ENCODE measurements around the gene TBRG1.
A peak's percentile ranks its signal among the peaks of the same experiment; 100 is the strongest.

The TBRG1 gene

DNA sequence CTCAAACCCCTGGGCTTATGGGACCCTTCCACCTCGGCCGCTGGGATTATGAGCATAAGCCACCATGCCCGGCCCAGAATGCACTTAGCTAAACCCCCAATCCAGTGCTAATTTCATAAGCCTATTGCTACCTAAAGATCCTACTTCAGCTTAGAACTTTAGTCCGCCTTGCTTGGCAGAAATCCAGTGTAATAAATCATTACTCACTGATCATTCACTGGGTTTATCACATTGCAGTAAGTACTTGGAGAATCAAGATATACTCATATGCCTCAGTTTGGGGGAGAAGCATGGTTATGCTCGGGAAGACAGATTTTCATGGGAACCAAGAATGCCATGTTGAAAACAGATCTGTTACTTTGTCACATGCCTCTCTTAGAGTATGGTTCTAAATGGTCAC, 3.8 kb upstream of the TBRG1 start:
- H3K4me1 ChIP-seq (ENCODE audit: control insufficient read depth, insufficient read depth, low read length): peaks cover 4% of the 10 kb centered on the region; the same call in 1 of the 2 replicates
- no peak overlapping the region for H3K27ac ChIP-seq (ENCODE audit: low read depth, low read length)
- H3K9ac ChIP-seq (ENCODE audit: low read depth, low read length): no peak overlapping the region
- H3K9me3 ChIP-seq (ENCODE audit: control insufficient read depth, insufficient read depth, low read length): no peaks in the 10 kb centered on the region
- H3K4me3 ChIP-seq (ENCODE audit: low read depth, low read length): no peak overlapping the region
- peaks cover 9% of the 10 kb centered on the region; the same call in 1 of the 2 replicates for H3K27me3 ChIP-seq (ENCODE audit: control insufficient read depth, insufficient read depth, low read length)
- H3K36me3 ChIP-seq (ENCODE audit: control insufficient read depth, insufficient read depth, low read length): no peaks in the 10 kb centered on the region

GRCh38 chr11:124623861-124624525, 1.3 kb downstream of the TBRG1 start:
- no peak overlapping the region for H3K27ac ChIP-seq (ENCODE audit: low read depth, low read length)
- H3K4me1 ChIP-seq (ENCODE audit: control insufficient read depth, insufficient read depth, low read length): peaks cover 6% of the 10 kb centered on the region; the same call in 1 of the 2 replicates
- H3K4me3 ChIP-seq (ENCODE audit: low read depth, low read length): peak overlapping the region; percentile 97
- peaks cover 7% of the 10 kb centered on the region; the same call in 1 of the 2 replicates for H3K27me3 ChIP-seq (ENCODE audit: control insufficient read depth, insufficient read depth, low read length)
- no peak overlapping the region for H3K9ac ChIP-seq (ENCODE audit: low read depth, low read length)
- peaks cover 39% of the 10 kb centered on the region for H3K36me3 ChIP-seq (ENCODE audit: control insufficient read depth, insufficient read depth, low read length)
- H3K9me3 ChIP-seq (ENCODE audit: control insufficient read depth, insufficient read depth, low read length): no peaks in the 10 kb centered on the region

DNA sequence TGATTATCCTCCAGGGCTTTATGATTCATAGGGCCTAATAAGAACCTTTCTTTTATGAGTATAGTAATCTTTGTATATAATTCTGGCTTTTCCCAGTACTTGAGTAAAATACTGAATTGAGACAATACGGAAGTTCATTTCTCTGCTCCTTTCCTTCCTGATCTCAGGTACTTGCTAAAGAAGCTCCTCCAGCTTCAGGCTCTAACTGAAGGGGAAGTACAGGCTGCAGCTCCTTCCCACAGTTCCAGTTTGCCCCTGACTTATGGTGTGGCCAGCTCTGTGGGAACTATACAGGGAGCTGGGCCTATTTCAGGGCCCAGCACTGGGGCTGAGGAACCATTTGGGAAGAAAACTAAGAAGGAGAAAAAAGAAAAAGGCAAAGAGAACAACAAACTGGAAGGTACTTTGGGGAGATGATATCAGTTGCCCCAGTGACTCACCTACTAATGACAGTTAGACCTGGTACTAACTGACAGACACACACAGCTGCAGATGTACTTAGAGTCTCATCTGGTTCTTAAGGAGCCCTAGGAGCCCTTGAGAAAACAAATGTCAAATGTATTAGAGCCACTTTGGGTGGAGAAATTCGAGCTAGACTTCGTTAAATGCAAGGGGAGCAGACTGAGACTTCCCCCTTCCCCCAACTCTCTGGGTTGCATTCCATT, 3.0 kb downstream of the TBRG1 start:
- Histone ChIP-seq H3K36me3 (ENCODE audit: control insufficient read depth, insufficient read depth, low read length) (peaks cover 53% of the 10 kb centered on the region), H3K9me3 (ENCODE audit: control insufficient read depth, insufficient read depth, low read length) (no peaks in the 10 kb centered on the region), H3K27me3 (ENCODE audit: control insufficient read depth, insufficient read depth, low read length) (no peaks in the 10 kb centered on the region), H3K9ac (ENCODE audit: low read depth, low read length) (no peak overlapping the region), H3K4me3 (ENCODE audit: low read depth, low read length) (no peak overlapping the region), H3K27ac (ENCODE audit: low read depth, low read length) (no peak overlapping the region), H3K4me1 (ENCODE audit: control insufficient read depth, insufficient read depth, low read length) (peaks cover 6% of the 10 kb centered on the region; the same call in 1 of the 2 replicates)

DNA sequence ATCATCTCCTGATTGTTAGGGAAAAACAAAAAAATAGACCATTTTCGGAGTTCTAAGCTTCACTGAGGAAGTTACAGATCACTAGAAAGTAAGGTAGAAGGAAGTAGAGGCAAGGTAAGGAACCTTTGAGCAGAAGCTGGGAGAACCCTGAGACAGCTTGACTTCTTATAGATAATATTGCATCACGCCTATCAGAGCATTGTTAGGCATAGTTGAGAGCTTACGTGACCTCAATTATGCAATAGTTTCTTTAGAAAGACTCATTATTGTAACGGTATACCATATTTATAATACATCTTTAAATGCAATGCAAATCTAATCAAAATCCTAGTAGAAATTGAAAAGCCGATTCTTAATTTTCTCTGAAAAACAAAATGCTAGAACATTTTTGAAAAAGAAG, 4.9 kb downstream of the TBRG1 start:
- peaks cover 72% of the 10 kb centered on the region for H3K36me3 ChIP-seq (ENCODE audit: control insufficient read depth, insufficient read depth, low read length)
- no peak overlapping the region for H3K9ac ChIP-seq (ENCODE audit: low read depth, low read length)

GRCh38 chr11:124629961-124630360, 7.3 kb downstream of the TBRG1 start:
- H3K27me3 ChIP-seq (ENCODE audit: control insufficient read depth, insufficient read depth, low read length): no peaks in the 10 kb centered on the region
- H3K36me3 ChIP-seq (ENCODE audit: control insufficient read depth, insufficient read depth, low read length): peaks cover 92% of the 10 kb centered on the region
- H3K9ac ChIP-seq (ENCODE audit: low read depth, low read length): no peak overlapping the region
- H3K9me3 ChIP-seq (ENCODE audit: control insufficient read depth, insufficient read depth, low read length): no peaks in the 10 kb centered on the region
- H3K4me1 ChIP-seq (ENCODE audit: control insufficient read depth, insufficient read depth, low read length): no peaks in the 10 kb centered on the region
- no peak overlapping the region for H3K4me3 ChIP-seq (ENCODE audit: low read depth, low read length)
- H3K27ac ChIP-seq (ENCODE audit: low read depth, low read length): no peak overlapping the region

More for the DNA sequence above, 4.9 kb downstream of the TBRG1 start:
- Histone ChIP-seq H3K27ac (ENCODE audit: low read depth, low read length) (no peak overlapping the region), H3K4me3 (ENCODE audit: low read depth, low read length) (no peak overlapping the region), H3K4me1 (ENCODE audit: control insufficient read depth, insufficient read depth, low read length) (peaks cover 6% of the 10 kb centered on the region; the same call in 1 of the 2 replicates), H3K9me3 (ENCODE audit: control insufficient read depth, insufficient read depth, low read length) (no peaks in the 10 kb centered on the region), H3K27me3 (ENCODE audit: control insufficient read depth, insufficient read depth, low read length) (no peaks in the 10 kb centered on the region)

GRCh38 chr11:124633355-124633754, 10.7 kb downstream of the TBRG1 start:
- Histone ChIP-seq H3K27ac (ENCODE audit: low read depth, low read length) (no peak overlapping the region), H3K4me1 (ENCODE audit: control insufficient read depth, insufficient read depth, low read length) (no peaks in the 10 kb centered on the region), H3K9ac (ENCODE audit: low read depth, low read length) (no peak overlapping the region), H3K4me3 (ENCODE audit: low read depth, low read length) (no peak overlapping the region), H3K9me3 (ENCODE audit: control insufficient read depth, insufficient read depth, low read length) (no peaks in the 10 kb centered on the region), H3K27me3 (ENCODE audit: control insufficient read depth, insufficient read depth, low read length) (no peaks in the 10 kb centered on the region), H3K36me3 (ENCODE audit: control insufficient read depth, insufficient read depth, low read length) (peaks cover 84% of the 10 kb centered on the region)

GRCh38 chr11:124635932-124636331, 13.3 kb downstream of the TBRG1 start:
- H3K27ac ChIP-seq (ENCODE audit: low read depth, low read length): no peak overlapping the region
- no peaks in the 10 kb centered on the region for H3K9me3 ChIP-seq (ENCODE audit: control insufficient read depth, insufficient read depth, low read length)
- no peak overlapping the region for H3K4me3 ChIP-seq (ENCODE audit: low read depth, low read length)
- no peak overlapping the region for H3K9ac ChIP-seq (ENCODE audit: low read depth, low read length)
- no peaks in the 10 kb centered on the region for H3K27me3 ChIP-seq (ENCODE audit: control insufficient read depth, insufficient read depth, low read length)
- H3K4me1 ChIP-seq (ENCODE audit: control insufficient read depth, insufficient read depth, low read length): no peaks in the 10 kb centered on the region
- peaks cover 61% of the 10 kb centered on the region for H3K36me3 ChIP-seq (ENCODE audit: control insufficient read depth, insufficient read depth, low read length)

DNA sequence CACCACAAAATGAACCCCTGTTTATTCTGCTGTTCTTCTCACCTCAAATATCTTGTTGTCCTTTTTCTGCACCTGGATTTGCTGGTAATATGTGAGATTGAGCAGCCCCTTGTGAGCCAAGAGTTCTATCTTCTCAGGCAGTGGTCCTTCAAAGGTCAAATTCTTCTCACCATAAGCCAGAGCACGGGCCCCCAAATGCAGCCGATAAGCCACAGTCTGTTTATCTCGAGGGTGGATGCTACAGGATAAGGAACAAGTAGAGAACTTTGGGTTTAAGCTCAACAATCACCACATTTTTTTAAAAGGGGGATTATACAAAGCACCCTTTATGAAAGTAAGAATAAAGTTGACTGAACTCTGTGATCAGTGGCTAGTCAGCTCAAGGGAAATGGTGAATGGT, 15.8 kb downstream of the TBRG1 start:
- H3K27me3 ChIP-seq (ENCODE audit: control insufficient read depth, insufficient read depth, low read length): no peaks in the 10 kb centered on the region
- no peaks in the 10 kb centered on the region for H3K9me3 ChIP-seq (ENCODE audit: control insufficient read depth, insufficient read depth, low read length)
- H3K36me3 ChIP-seq (ENCODE audit: control insufficient read depth, insufficient read depth, low read length): peaks cover 35% of the 10 kb centered on the region
- H3K4me3 ChIP-seq (ENCODE audit: low read depth, low read length): no peak overlapping the region
- no peak overlapping the region for H3K27ac ChIP-seq (ENCODE audit: low read depth, low read length)
- H3K4me1 ChIP-seq (ENCODE audit: control insufficient read depth, insufficient read depth, low read length): no peaks in the 10 kb centered on the region
- H3K9ac ChIP-seq (ENCODE audit: low read depth, low read length): no peak overlapping the region

DNA sequence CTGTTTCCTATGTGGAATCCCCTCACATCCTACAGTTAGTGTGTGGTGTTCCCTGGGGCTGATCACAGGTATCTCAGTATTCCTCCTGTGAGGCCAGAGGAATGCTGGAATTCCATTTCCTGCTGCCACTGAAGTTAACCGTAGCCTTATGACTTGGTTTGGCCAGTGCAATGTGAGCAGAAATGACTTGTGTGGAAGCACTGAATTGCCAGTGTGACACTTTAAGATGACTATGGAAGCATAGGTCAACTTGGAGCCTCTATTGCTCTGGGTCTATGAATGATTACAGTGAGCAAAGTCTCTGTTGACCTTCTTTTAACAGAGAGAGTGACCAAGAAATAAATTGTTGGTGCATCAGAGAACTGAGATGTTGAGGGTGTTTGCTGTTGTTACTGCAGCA, 16.5 kb downstream of the TBRG1 start:
- Histone ChIP-seq H3K4me1 (ENCODE audit: control insufficient read depth, insufficient read depth, low read length) (no peaks in the 10 kb centered on the region), H3K27me3 (ENCODE audit: control insufficient read depth, insufficient read depth, low read length) (no peaks in the 10 kb centered on the region), H3K9ac (ENCODE audit: low read depth, low read length) (no peak overlapping the region), H3K4me3 (ENCODE audit: low read depth, low read length) (no peak overlapping the region), H3K27ac (ENCODE audit: low read depth, low read length) (no peak overlapping the region), H3K9me3 (ENCODE audit: control insufficient read depth, insufficient read depth, low read length) (no peaks in the 10 kb centered on the region), H3K36me3 (ENCODE audit: control insufficient read depth, insufficient read depth, low read length) (peaks cover 30% of the 10 kb centered on the region)

DNA sequence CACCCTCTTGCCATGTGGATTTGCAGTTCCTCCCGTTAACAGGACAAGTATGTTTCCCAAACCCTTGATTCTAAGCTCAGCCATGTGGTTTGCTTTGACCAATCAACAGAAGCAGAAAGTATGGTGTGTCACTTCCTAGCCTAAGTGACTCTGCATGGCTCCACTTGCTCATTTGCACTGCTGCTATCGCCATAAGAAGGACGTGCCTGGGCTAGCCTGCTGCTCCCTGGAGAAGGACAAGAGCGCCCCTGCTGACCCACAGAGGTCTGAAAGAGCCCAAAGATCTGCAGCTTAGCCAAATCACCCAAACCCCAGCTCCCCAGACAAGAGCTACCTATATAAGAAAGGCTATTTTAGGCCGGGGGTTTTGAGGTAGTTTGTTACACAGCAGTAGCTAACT, 18.0 kb downstream of the TBRG1 start:
- peaks cover 16% of the 10 kb centered on the region for H3K36me3 ChIP-seq (ENCODE audit: control insufficient read depth, insufficient read depth, low read length)
- no peak overlapping the region for H3K4me3 ChIP-seq (ENCODE audit: low read depth, low read length)
- no peak overlapping the region for H3K27ac ChIP-seq (ENCODE audit: low read depth, low read length)
- no peak overlapping the region for H3K9ac ChIP-seq (ENCODE audit: low read depth, low read length)
- no peaks in the 10 kb centered on the region for H3K27me3 ChIP-seq (ENCODE audit: control insufficient read depth, insufficient read depth, low read length)
- H3K9me3 ChIP-seq (ENCODE audit: control insufficient read depth, insufficient read depth, low read length): no peaks in the 10 kb centered on the region
- no peaks in the 10 kb centered on the region; the same call in 1 of the 2 replicates for H3K4me1 ChIP-seq (ENCODE audit: control insufficient read depth, insufficient read depth, low read length)

DNA sequence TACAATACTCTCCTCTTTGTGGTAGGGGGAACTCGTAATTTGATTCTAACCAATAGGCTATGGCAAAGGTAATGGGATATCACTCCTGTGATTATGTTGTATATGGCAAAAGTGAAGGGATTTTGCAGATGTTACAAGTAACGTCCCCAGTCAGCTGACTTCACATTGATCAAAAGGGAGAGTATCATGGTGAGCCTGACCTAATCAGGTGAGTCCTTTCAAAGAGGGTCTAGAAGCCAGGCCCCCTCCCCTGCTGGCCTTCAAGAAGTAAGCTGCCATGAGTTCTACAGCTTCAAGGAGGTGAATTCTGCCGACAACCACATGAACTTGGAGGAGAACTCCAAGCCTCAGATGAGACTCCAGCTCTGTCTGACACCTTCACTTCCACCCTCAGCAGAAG, 20.0 kb downstream of the TBRG1 start:
- H3K9me3 ChIP-seq (ENCODE audit: control insufficient read depth, insufficient read depth, low read length): no peaks in the 10 kb centered on the region
- no peaks in the 10 kb centered on the region; the same call in 1 of the 2 replicates for H3K27me3 ChIP-seq (ENCODE audit: control insufficient read depth, insufficient read depth, low read length)
- no peak overlapping the region for H3K27ac ChIP-seq (ENCODE audit: low read depth, low read length)
- no peak overlapping the region for H3K9ac ChIP-seq (ENCODE audit: low read depth, low read length)
- H3K4me1 ChIP-seq (ENCODE audit: control insufficient read depth, insufficient read depth, low read length): no peaks in the 10 kb centered on the region; the same call in 1 of the 2 replicates
- no peak overlapping the region for H3K4me3 ChIP-seq (ENCODE audit: low read depth, low read length)
- H3K36me3 ChIP-seq (ENCODE audit: control insufficient read depth, insufficient read depth, low read length): peaks cover 5% of the 10 kb centered on the region

All from HUES48 (cell line).